ENCODE data around the gene ELL. TPM values are rescaled to one million over a fixed set of nuclear protein-coding genes. Genes with fewer than 3 reads are reported as not detected.
A peak's percentile ranks its signal among the peaks of the same experiment; 100 is the strongest.

ELL gene
- total RNA-seq, 1 experiment from 2014 or later, result 17.3 TPM

GRCh38 chr19:18500799-18501198, 21.1 kb downstream of the ELL start (continued):
- TF ChIP-seq STAT6 (CRISPR knock-in tag; conservative IDR thresholded peaks at IDR 0.05; ENCODE audit: low read depth), result no peak
- TF ChIP-seq HMGXB4 (CRISPR knock-in tag; IDR thresholded peaks at IDR 0.05), result no peak
- no peak for TF ChIP-seq KAT7 (CRISPR knock-in tag; IDR thresholded peaks at IDR 0.05; ENCODE audit: borderline replicate concordance)
- TF ChIP-seq FOXK1 (CRISPR knock-in tag; IDR thresholded peaks at IDR 0.05), result no peak
- TF ChIP-seq ATF6 (CRISPR knock-in tag; IDR thresholded peaks at IDR 0.05), result no peak
- TF ChIP-seq CREM (CRISPR knock-in tag; IDR thresholded peaks at IDR 0.05), result no peak

- H3K4me1 Mint-ChIP-seq, result peaks cover 17% of the 10 kb centered on the region
- POLR2A ChIA-PET, result no interaction called here
- H3K4me3 Mint-ChIP-seq, result no peak overlapping the region
- no peak for TF ChIP-seq ZBTB43 (CRISPR knock-in tag; IDR thresholded peaks at IDR 0.05)
- no peak for TF ChIP-seq NR2C2 (CRISPR knock-in tag; IDR thresholded peaks at IDR 0.05)
- no peak for TF ChIP-seq FOXJ3 (CRISPR knock-in tag; IDR thresholded peaks at IDR 0.05; ENCODE audit: borderline replicate concordance)
- no peak for TF ChIP-seq MAX (CRISPR knock-in tag; IDR thresholded peaks at IDR 0.05)
- TF ChIP-seq SOX15 (CRISPR knock-in tag; IDR thresholded peaks at IDR 0.05), result no peak
- CTCF ChIA-PET, result interaction anchor here (1.1 to 3.2 kb wide), 4 partner anchors 12 to 50 kb away, joined by 5 to 14 read pairs (median 10); no protein-coding TSS in a partner anchor
- no peaks in the 10 kb centered on the region for H3K36me3 Mint-ChIP-seq
- DNase-seq (ENCODE audit: low spot score), result no peak
- peak overlapping the region; percentile 74; the same call in 1 of the 2 replicates for H3K27ac Mint-ChIP-seq
- no peak for ATAC-seq
- no peaks in the 10 kb centered on the region for H3K27me3 Mint-ChIP-seq (ENCODE audit: low read depth)
- no peaks in the 10 kb centered on the region for H3K9me3 Mint-ChIP-seq
These were observed 21.5 kb downstream of the ELL start for GRCh38 chr19:18500376-18500775.

- H3K4me3 Mint-ChIP-seq, result no peak overlapping the region
- TF ChIP-seq KAT7 (CRISPR knock-in tag; IDR thresholded peaks at IDR 0.05; ENCODE audit: borderline replicate concordance), result no peak
- TF ChIP-seq HMGXB4 (CRISPR knock-in tag; IDR thresholded peaks at IDR 0.05), result no peak
- no peak for TF ChIP-seq USF1 (CRISPR knock-in tag; IDR thresholded peaks at IDR 0.05)
- TF ChIP-seq OVOL2 (CRISPR knock-in tag; IDR thresholded peaks at IDR 0.05; ENCODE audit: borderline replicate concordance), result no peak
- no peak for TF ChIP-seq CDX4 (CRISPR knock-in tag; IDR thresholded peaks at IDR 0.05; ENCODE audit: borderline replicate concordance)
- TF ChIP-seq ZBTB43 (CRISPR knock-in tag; IDR thresholded peaks at IDR 0.05), result no peak
- no peak for TF ChIP-seq ERG (CRISPR knock-in tag; IDR thresholded peaks at IDR 0.05)
- TF ChIP-seq ZNF671 (CRISPR knock-in tag; IDR thresholded peaks at IDR 0.05), result no peak
- no peak for TF ChIP-seq FOXJ3 (CRISPR knock-in tag; IDR thresholded peaks at IDR 0.05; ENCODE audit: borderline replicate concordance)
These were observed 22.7 kb downstream of the ELL start for GRCh38 chr19:18499055-18499775.

More at GRCh38 chr19:18499055-18499775, 22.7 kb downstream of the ELL start:
- no peak for DNase-seq (ENCODE audit: low spot score)
- Mint-ChIP-seq H3K4me1 (peaks cover 15% of the 10 kb centered on the region), H3K9me3 (no peaks in the 10 kb centered on the region), H3K27me3 (ENCODE audit: low read depth) (no peaks in the 10 kb centered on the region), H3K36me3 (no peaks in the 10 kb centered on the region), H3K27ac (peak overlapping the region; percentile 32; the same call in 1 of the 2 replicates)
- ChIA-PET POLR2A (no interaction called here), CTCF (interaction anchor here (0.7 to 3.2 kb wide), 6 partner anchors 11 to 32 kb away, joined by 3 to 14 read pairs (median 3); no protein-coding TSS in a partner anchor)
- ATAC-seq, result no peak
